ENCODE measurements around the gene ZNF14. TPM values are rescaled to one million over a fixed set of nuclear protein-coding genes. Genes with fewer than 3 reads are reported as not detected.
"Not testable (repeated sequence)": the region's sequence is repeated elsewhere in the genome, so short reads cannot be mapped to it uniquely, and the experiment has no call there.

The ZNF14 gene
- total and polyA plus RNA-seq, 2 donors from 2014 or later = 5.0 to 10.2 TPM

GRCh38 chr19:19691683-19692082 lies 41.2 kb downstream of the ZNF14 start:
- Histone ChIP-seq H3K4me3 (ENCODE audit: low read length in 3 of 3) (no peak overlapping the region), H3K4me1 (ENCODE audit: control insufficient read depth in 2 of 3, insufficient read depth in 2 of 3, low read depth in 1 of 3, low read length in 3 of 3) (no peaks in the 10 kb centered on the region), H3K9ac (ENCODE audit: low read length in 3 of 3) (no peak overlapping the region), H3K27me3 (ENCODE audit: control insufficient read depth, insufficient read depth, low read length) (no peaks in the 10 kb centered on the region), H3K36me3 (ENCODE audit: control insufficient read depth in 2 of 3, insufficient read depth in 3 of 3, low read length in 3 of 3) (no peaks in the 10 kb centered on the region), H3K9me3 (ENCODE audit: control insufficient read depth in 2 of 3, insufficient read depth in 1 of 3, low read length in 3 of 3) (no peaks in the 10 kb centered on the region), H3K27ac (ENCODE audit: low read depth in 2 of 2, low read length in 2 of 2) (no peak overlapping the region)
- FAIRE-seq = no peak
- DNase-seq = no peak
- TF ChIP-seq CTCF (IDR thresholded peaks at IDR 0.05; ENCODE audit: borderline replicate concordance, extremely low read depth, insufficient read depth) = no peak
- intact Hi-C loops (cut with DNase I) = no loop called here

- H3K4me3 ChIP-seq (ENCODE audit: low read length in 3 of 3); H3K27ac ChIP-seq (ENCODE audit: low read depth in 2 of 2, low read length in 2 of 2); H3K9me3 ChIP-seq (ENCODE audit: control insufficient read depth in 2 of 3, insufficient read depth in 1 of 3, low read length in 3 of 3); H3K27me3 ChIP-seq (ENCODE audit: control insufficient read depth, insufficient read depth, low read length); H3K4me1 ChIP-seq (ENCODE audit: control insufficient read depth in 2 of 3, insufficient read depth in 2 of 3, low read depth in 1 of 3, low read length in 3 of 3); H3K36me3 ChIP-seq (ENCODE audit: control insufficient read depth in 2 of 3, insufficient read depth in 3 of 3, low read length in 3 of 3); FAIRE-seq; DNase-seq; H3K9ac ChIP-seq (ENCODE audit: low read length in 3 of 3); intact Hi-C loops (cut with DNase I): not testable (repeated sequence)
Measured at GRCh38 chr19:19689023-19689422, 43.9 kb downstream of the ZNF14 start.

- Histone ChIP-seq H3K9ac (ENCODE audit: low read length in 3 of 3) (no peak overlapping the region), H3K36me3 (ENCODE audit: control insufficient read depth in 2 of 3, insufficient read depth in 3 of 3, low read length in 3 of 3) (no peaks in the 10 kb centered on the region), H3K9me3 (ENCODE audit: control insufficient read depth in 2 of 3, insufficient read depth in 1 of 3, low read length in 3 of 3) (no peaks in the 10 kb centered on the region), H3K27me3 (ENCODE audit: control insufficient read depth, insufficient read depth, low read length) (no peaks in the 10 kb centered on the region), H3K4me3 (ENCODE audit: low read length in 3 of 3) (no peak overlapping the region), H3K27ac (ENCODE audit: low read depth in 2 of 2, low read length in 2 of 2) (no peak overlapping the region), H3K4me1 (ENCODE audit: control insufficient read depth in 2 of 3, insufficient read depth in 2 of 3, low read depth in 1 of 3, low read length in 3 of 3) (no peaks in the 10 kb centered on the region)
- TF ChIP-seq CTCF (IDR thresholded peaks at IDR 0.05; ENCODE audit: borderline replicate concordance, extremely low read depth, insufficient read depth) = no peak
- DNase-seq (peak in 2 of 5 donors; percentile 27 to 32), FAIRE-seq (no peak)
- intact Hi-C loops (cut with DNase I) = no loop called here
Measured at GRCh38 chr19:19687090-19687489, 45.8 kb downstream of the ZNF14 start.

- DNase-seq (no peak), FAIRE-seq (no peak)
- Histone ChIP-seq H3K4me1 (ENCODE audit: control insufficient read depth in 2 of 3, insufficient read depth in 2 of 3, low read depth in 1 of 3, low read length in 3 of 3) (no peaks in the 10 kb centered on the region), H3K27ac (ENCODE audit: low read depth in 2 of 2, low read length in 2 of 2) (no peak overlapping the region), H3K9me3 (ENCODE audit: control insufficient read depth in 2 of 3, insufficient read depth in 1 of 3, low read length in 3 of 3) (peaks cover 0 to under 1% (median 0%) of the 10 kb centered on the region in 3 donors), H3K36me3 (ENCODE audit: control insufficient read depth in 2 of 3, insufficient read depth in 3 of 3, low read length in 3 of 3) (no peaks in the 10 kb centered on the region), H3K9ac (ENCODE audit: low read length in 3 of 3) (no peak overlapping the region), H3K27me3 (ENCODE audit: control insufficient read depth, insufficient read depth, low read length) (no peaks in the 10 kb centered on the region), H3K4me3 (ENCODE audit: low read length in 3 of 3) (no peak overlapping the region)
- no peak for TF ChIP-seq CTCF (IDR thresholded peaks at IDR 0.05; ENCODE audit: borderline replicate concordance, extremely low read depth, insufficient read depth)
- intact Hi-C loops (cut with DNase I) = no loop called here
Measured at GRCh38 chr19:19686580-19686979, 46.3 kb downstream of the ZNF14 start.

GRCh38 chr19:19686119-19686518 lies 46.8 kb downstream of the ZNF14 start:
- H3K36me3 ChIP-seq (ENCODE audit: control insufficient read depth in 2 of 3, insufficient read depth in 3 of 3, low read length in 3 of 3); H3K27ac ChIP-seq (ENCODE audit: low read depth in 2 of 2, low read length in 2 of 2); H3K4me3 ChIP-seq (ENCODE audit: low read length in 3 of 3); H3K4me1 ChIP-seq (ENCODE audit: control insufficient read depth in 2 of 3, insufficient read depth in 2 of 3, low read depth in 1 of 3, low read length in 3 of 3); FAIRE-seq; H3K9me3 ChIP-seq (ENCODE audit: control insufficient read depth in 2 of 3, insufficient read depth in 1 of 3, low read length in 3 of 3); DNase-seq; H3K27me3 ChIP-seq (ENCODE audit: control insufficient read depth, insufficient read depth, low read length); intact Hi-C loops (cut with DNase I); H3K9ac ChIP-seq (ENCODE audit: low read length in 3 of 3): not testable (repeated sequence)
